Stimulated activated CD4-positive, alpha-beta T cell treated with anti-CD3 and anti-CD28 coated beads, Interleukin-4, amount 100 ng/mL, for 24 hours (primary cell): ENCODE results near the gene CD22.
"Not testable (repeated sequence)": the region's sequence is repeated elsewhere in the genome, so short reads cannot be mapped to it uniquely, and the experiment has no call there.

ENCODE experiments used
- DNase-seq: peaks from one replicate; pipeline ENCODE4 v3.0.0-alpha.2; 2020

The CD22 gene

DNA sequence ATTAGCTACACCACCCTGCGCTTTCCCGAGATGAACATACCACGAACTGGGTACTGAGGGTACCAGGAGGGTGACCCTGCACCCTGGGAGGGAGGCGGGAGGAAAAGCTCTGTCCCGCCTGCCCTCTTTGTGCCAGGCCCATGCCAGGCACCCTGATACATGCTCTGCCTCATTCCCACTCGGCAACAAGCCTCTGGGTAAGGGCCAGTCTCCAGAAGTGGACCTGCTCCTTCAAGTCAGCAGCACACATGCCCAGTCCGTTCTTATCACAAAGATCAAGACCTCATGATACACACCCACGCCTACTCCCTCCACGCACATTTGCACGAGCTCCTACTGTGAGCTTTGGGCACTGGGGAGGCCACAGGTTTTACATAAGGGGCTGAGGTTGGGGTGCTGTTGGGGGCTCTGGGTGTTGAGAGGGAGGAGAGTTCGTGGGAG, 16.7 kb downstream of the CD22 start:
- DNase-seq: no peak

- peak; percentile 63 for DNase-seq
Measured at GRCh38 chr19:35346193-35347052, 17.4 kb downstream of the CD22 start.

GRCh38 chr19:35347171-35347929, 18.4 kb downstream of the CD22 start, which contains the start of gene FFAR1:
Gene FFAR1, plus strand, starts transcription at chr19:35347902. Its CDS starts 3,650 bp downstream, at chr19:35351552.
- peak; percentile 54 for DNase-seq

DNA sequence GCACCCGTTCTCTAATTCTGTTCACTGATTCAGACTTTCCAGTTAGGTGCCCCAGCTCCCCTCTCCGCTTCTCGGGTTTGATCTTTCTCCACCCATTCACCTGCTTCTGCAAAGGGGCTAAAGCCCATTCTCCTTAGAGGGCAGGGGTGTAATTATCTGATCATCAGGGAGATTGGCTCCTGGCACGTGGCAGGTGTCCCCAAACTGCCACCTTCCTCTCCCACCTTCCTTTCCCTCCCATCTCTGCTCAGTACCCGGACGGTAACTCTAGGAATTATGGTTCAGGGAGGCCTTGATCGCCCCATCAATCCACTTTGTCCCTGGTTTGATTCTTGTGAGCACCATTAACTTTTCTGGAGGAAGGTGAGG, 18.9 kb downstream of the CD22 start:
- DNase-seq: no peak

DNA sequence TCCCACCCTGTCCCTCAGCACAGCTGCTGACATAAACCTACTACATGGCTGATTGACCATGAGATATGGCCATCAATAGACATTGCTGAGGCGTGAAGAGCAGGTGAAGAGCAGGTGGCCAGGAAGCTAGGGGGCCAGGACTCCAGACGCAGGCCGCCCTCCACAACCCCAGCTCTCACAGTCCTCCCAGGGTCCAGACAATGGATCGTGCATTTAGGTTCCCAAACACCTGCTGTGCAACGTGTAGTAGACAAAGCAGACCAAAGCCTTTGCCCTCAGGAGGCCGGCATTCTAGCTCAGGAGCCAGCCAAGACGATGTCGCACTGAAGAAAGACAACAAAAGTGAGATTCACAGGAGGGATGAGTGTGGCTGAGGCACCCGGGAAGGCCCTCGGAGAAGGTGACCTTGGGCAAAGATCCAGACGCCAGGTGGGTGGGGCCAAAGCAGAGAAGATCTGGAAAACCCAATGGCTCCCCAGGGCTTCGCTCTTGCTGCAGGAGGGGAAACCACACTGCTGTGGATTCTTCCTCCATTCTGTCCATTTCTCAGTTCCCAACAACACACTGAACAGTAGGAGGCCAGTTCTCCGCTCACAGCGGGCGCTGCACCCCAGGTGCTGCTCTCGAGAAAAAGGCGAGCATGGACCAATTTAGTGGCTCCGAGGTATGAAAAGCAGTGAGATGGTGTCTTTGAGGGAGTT, 20.1 kb downstream of the CD22 start:
- no peak for DNase-seq

DNA sequence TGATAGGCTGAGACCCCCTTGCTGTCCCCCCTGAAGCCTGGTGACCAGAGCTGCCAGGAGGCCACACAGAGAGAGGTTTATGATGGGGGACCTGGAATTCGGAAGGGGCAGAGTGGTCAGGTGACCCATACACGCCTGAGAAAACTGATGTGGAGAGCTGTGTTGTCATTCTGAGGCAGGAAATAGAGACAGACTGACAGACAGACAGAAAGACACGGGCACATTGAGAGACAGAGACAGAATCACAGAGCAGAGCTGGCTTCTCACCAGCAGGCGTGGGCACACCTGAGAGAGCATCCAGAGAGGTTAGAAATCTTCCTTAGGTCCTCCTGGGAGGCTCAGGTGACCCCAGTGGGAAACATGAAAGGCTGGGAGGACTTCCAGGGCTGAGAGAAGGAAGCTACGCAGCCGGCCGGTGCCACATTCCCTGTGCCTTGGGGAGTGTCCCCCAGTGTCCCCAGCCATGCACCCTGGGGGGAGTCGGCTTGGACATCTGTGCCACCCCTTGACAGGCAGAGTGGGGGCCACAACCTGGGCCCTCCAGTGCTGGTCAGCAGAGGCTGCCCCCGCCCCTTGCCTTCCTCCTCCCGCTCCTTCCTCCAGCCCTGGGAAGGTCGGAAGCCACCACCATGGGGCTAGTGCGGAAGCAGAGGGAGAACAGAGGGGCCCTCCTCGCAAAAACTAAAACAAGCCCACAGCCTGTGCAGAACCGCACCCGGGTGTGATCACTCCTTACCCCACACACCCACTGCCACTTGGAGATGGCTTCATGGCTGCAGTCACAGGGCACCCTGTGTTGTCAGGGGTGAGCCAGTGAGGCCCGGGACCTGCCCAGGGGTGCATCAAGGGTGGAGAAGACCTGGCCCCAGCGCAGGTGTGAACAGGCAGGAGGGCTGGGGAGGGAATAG, 20.9 kb downstream of the CD22 start:
- no peak for DNase-seq

DNA sequence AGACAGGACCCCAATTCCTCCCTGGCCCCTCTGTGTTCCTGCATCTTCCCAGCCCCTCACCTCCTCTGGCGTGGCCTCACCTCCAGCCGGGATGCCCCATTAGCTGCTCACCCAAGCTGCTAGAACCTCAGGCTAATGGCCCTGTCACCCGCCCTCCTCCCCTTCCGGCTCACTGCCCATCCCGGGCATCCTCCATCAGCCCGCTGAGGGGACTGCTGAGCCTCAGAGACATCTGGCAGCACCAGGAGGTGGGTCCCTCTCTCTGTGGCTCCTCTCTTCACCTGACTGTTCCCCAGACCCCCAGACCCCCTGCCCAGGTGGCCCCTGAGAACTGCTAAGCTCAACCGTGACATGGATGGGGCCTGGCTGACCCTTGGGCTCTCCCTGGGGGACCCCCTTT, 21.6 kb downstream of the CD22 start:
- no peak for DNase-seq

DNA sequence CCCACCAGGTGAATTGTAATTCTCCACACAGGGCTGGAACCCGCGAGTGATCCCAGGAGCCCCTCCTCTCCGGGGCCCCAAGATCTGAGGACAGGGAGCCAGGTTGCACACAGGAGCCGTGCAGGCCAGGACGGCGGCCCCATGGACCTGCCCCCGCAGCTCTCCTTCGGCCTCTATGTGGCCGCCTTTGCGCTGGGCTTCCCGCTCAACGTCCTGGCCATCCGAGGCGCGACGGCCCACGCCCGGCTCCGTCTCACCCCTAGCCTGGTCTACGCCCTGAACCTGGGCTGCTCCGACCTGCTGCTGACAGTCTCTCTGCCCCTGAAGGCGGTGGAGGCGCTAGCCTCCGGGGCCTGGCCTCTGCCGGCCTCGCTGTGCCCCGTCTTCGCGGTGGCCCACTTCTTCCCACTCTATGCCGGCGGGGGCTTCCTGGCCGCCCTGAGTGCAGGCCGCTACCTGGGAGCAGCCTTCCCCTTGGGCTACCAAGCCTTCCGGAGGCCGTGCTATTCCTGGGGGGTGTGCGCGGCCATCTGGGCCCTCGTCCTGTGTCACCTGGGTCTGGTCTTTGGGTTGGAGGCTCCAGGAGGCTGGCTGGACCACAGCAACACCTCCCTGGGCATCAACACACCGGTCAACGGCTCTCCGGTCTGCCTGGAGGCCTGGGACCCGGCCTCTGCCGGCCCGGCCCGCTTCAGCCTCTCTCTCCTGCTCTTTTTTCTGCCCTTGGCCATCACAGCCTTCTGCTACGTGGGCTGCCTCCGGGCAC, 22.6 kb downstream of the CD22 start:
- no peak for DNase-seq

- no peak for DNase-seq
Measured at GRCh38 chr19:35352177-35352447, 23.1 kb downstream of the CD22 start.

- DNase-seq: peak; percentile 76
Measured at GRCh38 chr19:35352448-35353304, 23.7 kb downstream of the CD22 start.

GRCh38 chr19:35353635-35354034, 24.6 kb downstream of the CD22 start:
- no peak for DNase-seq

DNA sequence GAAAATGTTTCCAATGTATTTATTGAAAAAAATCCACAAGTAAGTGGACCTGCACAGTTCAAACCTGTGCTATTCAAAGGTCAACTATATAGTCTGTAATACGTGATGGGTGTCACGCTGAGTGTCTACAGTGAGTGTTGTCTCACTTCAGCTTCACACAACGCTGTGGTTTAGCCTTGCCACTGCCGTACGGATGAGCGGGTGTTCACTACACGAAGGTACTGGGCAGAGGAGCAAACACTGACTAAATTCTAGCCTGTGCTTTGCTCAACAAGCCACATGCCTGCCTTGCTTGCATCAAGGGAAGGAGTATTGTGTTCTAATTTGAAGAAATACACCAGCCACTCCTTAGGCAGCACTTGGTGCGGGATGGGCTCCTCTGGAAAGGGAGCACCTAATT, 25.9 kb downstream of the CD22 start:
- DNase-seq: no peak

DNA sequence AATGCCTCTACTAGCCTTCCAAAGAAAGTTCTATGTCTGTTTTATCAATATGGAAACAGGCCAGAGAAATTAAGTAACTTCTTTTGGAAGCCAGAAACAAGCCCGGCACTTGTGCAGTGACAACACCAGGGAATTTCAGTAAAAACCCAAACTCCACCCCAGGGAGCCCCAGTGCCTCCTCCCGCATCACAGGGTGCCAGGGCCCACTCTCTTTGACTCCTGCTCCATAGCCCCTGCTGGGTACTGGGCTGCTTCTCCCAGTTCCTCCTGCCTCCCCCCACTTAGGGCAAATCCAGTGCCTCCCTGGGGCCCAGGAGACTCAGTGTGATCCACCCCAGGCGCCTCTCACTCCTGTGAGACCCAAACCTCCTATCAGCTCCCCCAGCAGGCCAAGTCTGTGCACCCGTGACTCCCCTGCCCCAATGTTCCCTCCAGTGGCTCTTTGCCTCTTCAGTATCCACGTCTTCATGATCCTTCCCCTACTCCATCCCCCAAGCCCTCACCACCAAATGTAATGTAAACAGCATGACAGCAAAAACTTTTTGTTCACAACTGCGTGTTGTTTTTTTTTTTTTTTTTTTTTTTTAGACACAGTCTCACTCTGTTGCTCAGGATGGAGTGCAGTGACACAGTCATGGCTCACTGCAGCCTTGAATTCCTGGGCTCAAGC, 26.9 kb downstream of the CD22 start:
- DNase-seq: no peak

- DNase-seq: no peak
Measured at GRCh38 chr19:35357867-35358573, 29.0 kb downstream of the CD22 start, which contains the start of gene FFAR3. Gene FFAR3, plus strand, starts transcription at chr19:35358460. Its CDS starts 431 bp downstream, at chr19:35358891.

DNA sequence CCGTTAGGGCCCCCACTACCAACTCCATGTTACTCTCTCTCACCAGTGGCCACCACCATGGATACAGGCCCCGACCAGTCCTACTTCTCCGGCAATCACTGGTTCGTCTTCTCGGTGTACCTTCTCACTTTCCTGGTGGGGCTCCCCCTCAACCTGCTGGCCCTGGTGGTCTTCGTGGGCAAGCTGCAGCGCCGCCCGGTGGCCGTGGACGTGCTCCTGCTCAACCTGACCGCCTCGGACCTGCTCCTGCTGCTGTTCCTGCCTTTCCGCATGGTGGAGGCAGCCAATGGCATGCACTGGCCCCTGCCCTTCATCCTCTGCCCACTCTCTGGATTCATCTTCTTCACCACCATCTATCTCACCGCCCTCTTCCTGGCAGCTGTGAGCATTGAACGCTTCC, 29.8 kb downstream of the CD22 start:
- not testable (repeated sequence) for DNase-seq

- DNase-seq: not testable (repeated sequence)
Measured at GRCh38 chr19:35359395-35359794, 30.4 kb downstream of the CD22 start.

DNA sequence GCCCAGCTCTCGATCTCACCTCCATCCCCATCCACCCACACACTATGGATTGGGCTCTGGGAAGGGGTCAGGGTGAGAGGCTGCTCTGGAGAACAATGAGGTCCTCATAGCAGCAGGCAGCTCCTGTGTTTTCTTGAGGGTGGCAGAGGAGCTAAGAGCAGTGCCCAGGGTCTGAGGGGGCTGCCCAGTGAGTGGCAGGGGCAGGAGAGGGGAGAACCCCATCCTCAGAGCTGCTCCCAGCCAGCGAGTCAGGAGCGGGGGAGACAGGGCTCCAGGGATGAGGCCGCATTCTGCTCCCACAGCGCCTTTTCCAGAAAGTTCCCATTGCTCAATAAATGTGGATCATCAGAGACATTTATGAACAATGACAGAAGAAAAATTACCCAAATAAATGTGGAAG, 31.1 kb downstream of the CD22 start:
- DNase-seq: not testable (repeated sequence)

- no peak for DNase-seq
Measured at GRCh38 chr19:35360880-35361420, 32.0 kb downstream of the CD22 start.
